Stimulated activated CD4-positive, alpha-beta T cell treated with anti-CD3 and anti-CD28 coated beads, Interleukin-1b, Interleukin-23, amount 100 ng/mL, for 48 hours (primary cell): ENCODE data around the gene USP44.
A peak's percentile ranks its signal among the peaks of the same experiment; 100 is the strongest.
"Not testable (repeated sequence)": the region's sequence is repeated elsewhere in the genome, so short reads cannot be mapped to it uniquely, and the experiment has no call there.

Experiments used
- DNase-seq: peaks from one replicate; pipeline ENCODE4 v3.0.0-alpha.2; 2020

Gene USP44

GRCh38 chr12:95505039-95505438 is 46.2 kb downstream of the USP44 start:
- DNase-seq: no peak

DNA sequence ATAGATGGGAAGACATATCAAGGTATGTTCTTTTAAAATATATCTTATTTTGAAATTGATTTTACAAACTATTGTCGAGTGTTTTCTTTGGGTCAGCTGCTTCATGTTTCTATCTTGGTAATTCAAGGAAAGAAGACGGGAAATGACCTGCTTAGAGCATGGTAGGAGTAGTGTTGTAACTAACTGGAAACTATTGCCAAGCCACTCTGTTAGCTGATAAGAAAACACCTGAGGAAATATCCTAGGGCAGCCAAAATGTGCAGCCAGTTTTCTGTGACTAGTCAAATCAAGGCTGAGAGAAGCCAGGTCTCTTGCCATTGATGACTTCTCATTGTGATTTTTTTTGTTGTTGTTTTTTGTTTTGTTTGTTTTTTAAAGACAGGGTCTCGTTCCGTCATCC is 47.1 kb downstream of the USP44 start:
- no peak for DNase-seq

GRCh38 chr12:95499772-95500171 is 51.5 kb downstream of the USP44 start:
- no peak for DNase-seq

- DNase-seq: no peak
Observed at GRCh38 chr12:95498968-95499367, 52.3 kb downstream of the USP44 start.

GRCh38 chr12:95497031-95497430 is 54.2 kb downstream of the USP44 start:
- no peak for DNase-seq

DNA sequence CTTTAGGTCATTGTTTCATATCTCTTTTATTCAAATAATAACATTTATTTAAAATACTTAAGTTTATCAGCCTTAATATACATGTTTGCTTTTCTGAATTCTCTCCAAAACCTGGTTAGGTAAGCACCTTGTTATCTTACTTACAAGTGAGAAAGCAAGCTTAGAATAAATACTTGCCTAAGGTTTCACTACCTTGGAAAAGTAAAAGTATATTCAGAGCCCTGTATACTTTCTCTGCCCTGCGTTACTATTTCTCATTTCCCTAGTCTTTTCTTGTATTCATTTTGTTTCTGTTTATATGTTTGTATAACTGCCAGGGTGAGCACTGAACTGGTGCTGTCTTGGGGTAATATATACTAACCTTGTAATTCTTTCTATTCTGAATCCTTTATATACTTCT is 55.8 kb downstream of the USP44 start:
- no peak for DNase-seq

GRCh38 chr12:95494888-95495287 is 56.4 kb downstream of the USP44 start:
- DNase-seq: no peak

- no peak for DNase-seq
Observed at GRCh38 chr12:95492462-95492861, 58.8 kb downstream of the USP44 start.

- no peak for DNase-seq
Observed at GRCh38 chr12:95487024-95487423, 64.3 kb downstream of the USP44 start.

DNA sequence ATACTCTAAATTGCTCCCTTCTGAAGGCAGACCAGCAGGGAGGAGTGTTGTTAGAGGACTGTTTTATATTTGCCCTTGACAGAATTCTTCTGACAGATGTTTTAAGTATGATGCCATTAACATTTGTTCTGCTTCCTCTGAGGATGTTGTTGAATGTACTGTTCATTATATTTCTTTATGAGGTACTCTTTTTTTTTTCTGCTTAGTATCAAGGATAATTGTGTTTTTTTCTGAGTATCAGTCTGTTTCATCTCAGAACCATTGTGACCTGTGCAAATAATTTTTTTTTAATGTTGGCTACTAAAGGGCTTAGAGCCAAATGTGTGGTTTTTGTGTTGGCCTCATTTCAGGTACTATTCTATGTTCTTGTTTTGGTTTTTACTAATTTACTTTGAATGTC is 66.8 kb downstream of the USP44 start:
- DNase-seq: no peak

GRCh38 chr12:95482564-95482963 is 68.7 kb downstream of the USP44 start:
- DNase-seq: not testable (repeated sequence)

DNA sequence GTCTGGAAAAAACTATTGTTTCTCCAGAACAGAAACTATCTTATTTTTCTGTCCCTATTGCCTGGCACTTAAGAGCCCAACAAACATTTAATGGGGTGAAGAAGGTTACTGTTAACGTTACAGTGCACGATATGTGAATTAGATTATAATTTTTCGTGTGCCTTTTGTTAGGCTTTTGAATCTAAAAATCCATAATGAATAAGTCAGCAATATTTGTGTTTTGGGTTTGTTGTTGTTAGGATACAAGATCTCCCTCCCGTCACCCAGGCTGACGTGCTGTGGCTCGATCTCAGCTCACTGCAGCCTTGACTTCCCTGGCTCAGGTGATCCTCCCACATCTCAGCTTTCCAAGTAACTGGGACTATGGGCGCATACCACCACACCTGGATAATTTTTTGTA is 69.4 kb downstream of the USP44 start:
- no peak for DNase-seq

- no peak for DNase-seq
Observed at GRCh38 chr12:95481072-95481471, 70.2 kb downstream of the USP44 start.

DNA sequence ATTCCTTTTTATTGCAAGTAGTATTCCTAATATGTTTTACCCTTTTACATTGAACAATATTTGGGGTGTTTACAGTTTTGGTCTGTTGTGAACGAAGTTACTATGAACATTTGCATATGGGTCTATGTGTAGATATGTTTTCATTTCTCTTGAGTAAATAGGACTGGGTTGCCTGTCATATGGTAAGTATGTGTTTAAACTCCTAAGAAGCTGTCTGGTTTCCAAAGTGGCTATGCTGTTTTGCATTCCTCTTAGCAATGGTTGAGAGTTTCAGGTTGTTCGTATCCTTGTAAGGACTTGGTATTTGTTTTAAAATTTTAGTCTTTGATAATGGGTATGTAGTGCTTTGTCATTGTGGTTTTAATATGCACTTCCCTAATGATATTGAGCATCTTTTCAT is 71.0 kb downstream of the USP44 start:
- no peak for DNase-seq

DNA sequence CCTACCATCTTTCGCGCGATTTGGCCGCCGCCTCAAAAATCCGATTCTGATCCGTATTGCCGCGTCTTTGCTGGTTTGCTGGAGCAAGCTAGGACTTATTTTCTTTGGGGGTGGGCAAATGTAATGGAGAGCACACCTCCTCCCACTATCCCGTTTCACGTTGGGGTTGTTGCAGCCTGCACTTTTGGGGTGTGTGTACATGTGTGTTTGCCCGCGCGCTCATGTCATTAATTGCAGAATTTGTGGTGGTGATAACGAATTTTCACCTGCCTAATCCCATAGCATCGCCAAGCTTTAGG is 76.7 kb downstream of the USP44 start:
- no peak for DNase-seq

DNA sequence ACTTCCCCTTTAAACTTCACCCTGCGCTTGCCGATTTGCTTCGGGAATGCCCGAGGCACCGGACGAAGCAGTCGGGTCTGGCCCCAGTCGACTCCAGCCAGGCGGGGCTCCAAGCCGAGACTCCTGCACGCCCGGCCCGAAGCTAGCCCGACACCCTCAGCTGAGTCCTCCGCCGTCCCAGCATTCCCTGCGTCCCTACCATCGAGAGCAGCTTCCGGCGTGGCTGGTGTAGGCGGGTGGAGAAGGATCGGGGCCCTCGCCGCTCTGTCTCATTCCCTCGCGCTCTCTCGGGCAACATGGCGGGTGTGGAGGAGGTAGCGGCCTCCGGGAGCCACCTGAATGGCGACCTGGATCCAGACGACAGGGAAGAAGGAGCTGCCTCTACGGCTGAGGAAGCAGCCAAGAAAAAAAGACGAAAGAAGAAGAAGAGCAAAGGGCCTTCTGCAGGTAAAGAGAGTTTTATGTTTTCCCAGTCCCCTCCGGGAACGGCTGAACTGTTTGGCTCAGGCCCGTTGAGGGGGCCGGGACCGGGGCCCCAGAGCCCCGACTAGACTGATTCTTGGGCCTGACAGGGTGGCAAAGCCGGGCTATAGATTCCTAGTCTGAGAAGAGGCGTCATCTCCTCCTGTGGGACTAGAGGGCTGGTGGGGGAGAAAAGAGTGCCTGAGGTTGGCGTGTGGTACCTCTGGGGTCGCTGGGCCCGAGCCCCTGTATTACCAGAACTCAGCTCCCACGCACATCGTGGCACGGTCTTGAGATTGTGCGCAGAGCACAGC is 77.2 kb downstream of the USP44 start, which contains the start of gene METAP2:
Gene METAP2, plus strand, starts transcription at position 269 of the 776 bp plus-strand sequence. Its CDS starts 28 bp downstream, at position 297.
- peak; percentile 97 for DNase-seq

DNA sequence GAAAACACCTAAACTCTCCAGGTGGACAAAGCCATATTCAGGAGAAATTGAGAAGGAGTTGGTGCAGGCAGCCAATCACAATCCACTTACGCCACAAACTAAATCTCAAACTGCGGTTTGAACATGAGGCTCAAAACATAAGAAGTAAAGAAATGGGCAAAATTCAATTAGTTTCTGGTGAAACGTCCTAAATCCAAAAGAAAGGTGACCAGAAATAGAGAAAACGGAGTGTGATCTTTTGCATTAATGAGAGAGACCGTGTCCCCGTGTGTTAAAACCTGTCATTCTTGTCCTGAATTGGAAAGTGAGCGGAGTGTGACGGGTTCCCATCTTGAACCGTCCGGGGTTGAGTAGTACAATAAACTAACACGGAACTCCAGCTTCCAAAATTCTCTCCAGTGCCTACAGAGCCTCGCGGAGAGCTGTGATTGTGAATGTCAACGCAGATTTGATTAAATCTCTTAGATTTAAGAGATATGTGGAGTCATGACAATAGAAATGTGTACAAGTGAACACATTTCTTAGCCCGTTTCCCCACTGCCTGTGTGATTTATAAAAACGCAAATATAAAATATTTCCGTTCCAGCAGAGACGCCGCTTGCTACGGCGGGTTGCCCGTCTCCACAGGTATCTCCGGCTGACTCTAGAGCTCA is 77.9 kb downstream of the USP44 start:
- DNase-seq: no peak

- DNase-seq: no peak
Observed at GRCh38 chr12:95470300-95470699, 81.0 kb downstream of the USP44 start.
